Thyroid gland (tissue), 4 donors: Measurements from ENCODE around the gene SLC9A5.

Experiments used
- POLR2A ChIP-seq, 2 donors: fragments of 450-650 bp; IDR thresholded peaks; one replicate each; pipeline ENCODE4 v1.6.1; 2017; ENCODE audit warnings: antibody characterized with exemption in 2 of 2, mild to moderate bottlenecking in 2 of 2, moderate library complexity in 1 of 2
- TF ChIP-seq, protein P1 (sequence below), 6 experiments: fragments of 200-600 bp in 3 of 6; fragments of 450-650 bp in 3 of 6; sonication (generic) in 3 of 6; IDR thresholded peaks; one replicate each; pipeline ENCODE4 v1.5.1; 2016 to 2019; ENCODE audit warnings: antibody characterized with exemption in 6 of 6, mild to moderate bottlenecking in 2 of 6, inconsistent platforms in 1 of 6, moderate library complexity in 1 of 6

DNA sequence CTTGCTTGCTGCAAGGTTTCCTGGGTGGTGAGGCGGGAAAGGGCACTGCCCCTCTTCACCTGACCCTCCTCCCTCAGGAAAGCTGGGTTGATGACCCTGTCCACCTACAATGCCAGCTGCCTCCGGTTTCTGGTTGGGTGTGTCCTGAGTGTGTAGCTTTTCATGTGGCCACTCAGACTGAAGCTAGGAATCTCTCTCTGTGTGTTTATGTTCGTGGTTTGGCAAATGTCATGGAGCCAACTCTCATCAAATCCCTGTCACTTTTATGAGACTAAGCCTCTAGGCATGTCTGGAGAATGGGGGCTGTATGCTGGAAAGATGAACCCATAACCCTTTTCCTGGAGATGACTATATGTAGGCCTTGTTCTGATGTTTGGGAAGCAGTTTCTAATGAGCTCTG, 47.6 kb downstream of the SLC9A5 start:
- TF ChIP-seq, protein P1, sequence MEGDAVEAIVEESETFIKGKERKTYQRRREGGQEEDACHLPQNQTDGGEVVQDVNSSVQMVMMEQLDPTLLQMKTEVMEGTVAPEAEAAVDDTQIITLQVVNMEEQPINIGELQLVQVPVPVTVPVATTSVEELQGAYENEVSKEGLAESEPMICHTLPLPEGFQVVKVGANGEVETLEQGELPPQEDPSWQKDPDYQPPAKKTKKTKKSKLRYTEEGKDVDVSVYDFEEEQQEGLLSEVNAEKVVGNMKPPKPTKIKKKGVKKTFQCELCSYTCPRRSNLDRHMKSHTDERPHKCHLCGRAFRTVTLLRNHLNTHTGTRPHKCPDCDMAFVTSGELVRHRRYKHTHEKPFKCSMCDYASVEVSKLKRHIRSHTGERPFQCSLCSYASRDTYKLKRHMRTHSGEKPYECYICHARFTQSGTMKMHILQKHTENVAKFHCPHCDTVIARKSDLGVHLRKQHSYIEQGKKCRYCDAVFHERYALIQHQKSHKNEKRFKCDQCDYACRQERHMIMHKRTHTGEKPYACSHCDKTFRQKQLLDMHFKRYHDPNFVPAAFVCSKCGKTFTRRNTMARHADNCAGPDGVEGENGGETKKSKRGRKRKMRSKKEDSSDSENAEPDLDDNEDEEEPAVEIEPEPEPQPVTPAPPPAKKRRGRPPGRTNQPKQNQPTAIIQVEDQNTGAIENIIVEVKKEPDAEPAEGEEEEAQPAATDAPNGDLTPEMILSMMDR (IDR thresholded peaks at IDR 0.05) = no peak
- TF ChIP-seq POLR2A (IDR thresholded peaks at IDR 0.05) = no peak
